Hepatocyte (in vitro differentiated cells): ENCODE data around the gene FMNL1.

Experiments
- EZH2phosphoT487 ChIP-seq: fragments of 200-600 bp; sonication (generic); IDR thresholded peaks from one replicate; pipeline ENCODE4 v1.6.1; 2018; ENCODE audit warnings: antibody characterized with exemption, mild to moderate bottlenecking, low read depth, moderate library complexity; ENCODE audit not compliant: unreplicated experiment, severe bottlenecking
- TF ChIP-seq, protein P1 (sequence below): fragments of 200-600 bp; sonication (generic); IDR thresholded peaks from 2 replicates; pipeline ENCODE4 v1.5.1; 2016; ENCODE audit warnings: antibody characterized with exemption, mild to moderate bottlenecking; ENCODE audit not compliant: poor library complexity

DNA sequence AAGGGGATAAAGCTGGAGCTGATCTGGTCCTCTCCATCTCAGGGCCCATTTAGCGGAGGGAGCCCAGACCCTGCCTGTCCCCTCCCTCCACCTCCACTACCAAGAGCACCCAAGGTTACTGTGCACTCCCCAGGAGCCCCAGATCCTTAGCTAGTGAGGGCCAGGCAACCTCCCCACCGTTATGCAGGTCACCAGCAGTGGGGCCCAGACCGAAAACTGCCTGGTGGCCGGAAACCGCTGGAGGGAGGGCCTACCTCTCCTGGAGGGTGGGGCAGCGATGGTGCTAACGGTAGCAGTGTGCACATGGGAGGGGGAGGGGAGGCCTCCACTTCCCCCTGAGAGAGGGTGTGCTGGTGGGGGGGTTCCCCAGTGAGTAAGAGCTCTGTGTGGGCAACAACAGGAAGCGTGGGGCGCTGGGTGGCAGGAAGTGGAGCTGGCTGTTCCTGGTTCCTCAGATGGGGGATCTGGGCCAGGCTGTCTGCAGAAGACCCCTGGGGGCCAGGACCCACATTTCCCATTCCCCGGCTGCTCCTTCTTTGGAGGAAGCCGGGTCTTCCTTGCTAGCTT lies 4.4 kb downstream of the FMNL1 start:
- TF ChIP-seq, protein P1, sequence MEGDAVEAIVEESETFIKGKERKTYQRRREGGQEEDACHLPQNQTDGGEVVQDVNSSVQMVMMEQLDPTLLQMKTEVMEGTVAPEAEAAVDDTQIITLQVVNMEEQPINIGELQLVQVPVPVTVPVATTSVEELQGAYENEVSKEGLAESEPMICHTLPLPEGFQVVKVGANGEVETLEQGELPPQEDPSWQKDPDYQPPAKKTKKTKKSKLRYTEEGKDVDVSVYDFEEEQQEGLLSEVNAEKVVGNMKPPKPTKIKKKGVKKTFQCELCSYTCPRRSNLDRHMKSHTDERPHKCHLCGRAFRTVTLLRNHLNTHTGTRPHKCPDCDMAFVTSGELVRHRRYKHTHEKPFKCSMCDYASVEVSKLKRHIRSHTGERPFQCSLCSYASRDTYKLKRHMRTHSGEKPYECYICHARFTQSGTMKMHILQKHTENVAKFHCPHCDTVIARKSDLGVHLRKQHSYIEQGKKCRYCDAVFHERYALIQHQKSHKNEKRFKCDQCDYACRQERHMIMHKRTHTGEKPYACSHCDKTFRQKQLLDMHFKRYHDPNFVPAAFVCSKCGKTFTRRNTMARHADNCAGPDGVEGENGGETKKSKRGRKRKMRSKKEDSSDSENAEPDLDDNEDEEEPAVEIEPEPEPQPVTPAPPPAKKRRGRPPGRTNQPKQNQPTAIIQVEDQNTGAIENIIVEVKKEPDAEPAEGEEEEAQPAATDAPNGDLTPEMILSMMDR, result no peak
- TF ChIP-seq EZH2phosphoT487, result no peak
